HepG2 (cell line): ENCODE measurements around the gene ERICH6.

Experiments used
- CBX1 ChIP-seq: IDR thresholded peaks from one replicate; pipeline ENCODE4 v1.6.1; 2016; ENCODE audit warnings: antibody characterized with exemption, low read depth
- CHCHD3 ChIP-seq: sonication (generic); formaldehyde crosslinking; IDR thresholded peaks from 2 replicates; pipeline ENCODE4 v1.8.0; 2022; ENCODE audit warnings: mild to moderate bottlenecking, missing genetic modification reagents, moderate library complexity
- KLF16 ChIP-seq, 2 experiments: sonication (generic) in 1 of 2; formaldehyde crosslinking in 1 of 2; IDR thresholded peaks; 2 replicates each; pipeline versions ENCODE4 v1.6.1 to v1.8.0; 2016 to 2023; ENCODE audit warnings: missing genetic modification reagents in 2 of 2, missing compliant biosample characterization in 1 of 2
- MYNN ChIP-seq: sonication (generic); formaldehyde crosslinking; IDR thresholded peaks from 2 replicates; pipeline ENCODE4 v1.4.0; 2020; ENCODE audit warnings: mild to moderate bottlenecking, low read depth, missing genetic modification reagents
- NPAS2 ChIP-seq: sonication (generic); formaldehyde crosslinking; IDR thresholded peaks from 2 replicates; pipeline ENCODE4 v1.8.0; 2022; ENCODE audit warnings: mild to moderate bottlenecking, missing genetic modification reagents, borderline replicate concordance
- RBM39 ChIP-seq: fragments of 200-400 bp; formaldehyde crosslinking; IDR thresholded peaks from one replicate; pipeline ENCODE4 v1.6.1; 2018; ENCODE audit warnings: antibody characterized with exemption, mild to moderate bottlenecking, low read depth, low read length; ENCODE audit not compliant: poor library complexity, severe bottlenecking
- SIN3A ChIP-seq: IDR thresholded peaks from 2 replicates; pipeline ENCODE4 v1.6.1; 2011; ENCODE audit warnings: low read depth, mild to moderate bottlenecking, control low read depth, low read length, borderline replicate concordance
- ZNF160 ChIP-seq: sonication (generic); formaldehyde crosslinking; IDR thresholded peaks from 2 replicates; pipeline ENCODE4 v1.8.0; 2022; ENCODE audit warnings: mild to moderate bottlenecking, inconsistent platforms, missing genetic modification reagents
- ZNF18 ChIP-seq: sonication (generic); formaldehyde crosslinking; IDR thresholded peaks from 2 replicates; pipeline ENCODE4 v1.8.0; 2022; ENCODE audit warnings: mild to moderate bottlenecking, missing genetic modification reagents; ENCODE audit not compliant: insufficient replicate concordance

- TF ChIP-seq NPAS2 (CRISPR knock-in tag) (no peak), CHCHD3 (CRISPR knock-in tag) (no peak), RBM39 (no peak), KLF16 (CRISPR knock-in tag; IDR thresholded peaks at IDR 0.05) (peak in 1 of 2 experiments; percentile 59; a peak in 1 of 4 replicates), ZNF18 (no peak), MYNN (no peak), SIN3A (no peak), CBX1 (no peak), ZNF160 (CRISPR knock-in tag) (no peak)
Measured at GRCh38 chr3:150721285-150722130, 17.8 kb upstream of the ERICH6 start.
